Measurements from ENCODE around the gene CROCC2. TPM values are rescaled to one million over a fixed set of nuclear protein-coding genes. Genes with fewer than 3 reads are reported as not detected.

The CROCC2 gene
- total RNA-seq, 4 donors from 2014 or later, result 0.07 TPM; not detected in 3

DNA sequence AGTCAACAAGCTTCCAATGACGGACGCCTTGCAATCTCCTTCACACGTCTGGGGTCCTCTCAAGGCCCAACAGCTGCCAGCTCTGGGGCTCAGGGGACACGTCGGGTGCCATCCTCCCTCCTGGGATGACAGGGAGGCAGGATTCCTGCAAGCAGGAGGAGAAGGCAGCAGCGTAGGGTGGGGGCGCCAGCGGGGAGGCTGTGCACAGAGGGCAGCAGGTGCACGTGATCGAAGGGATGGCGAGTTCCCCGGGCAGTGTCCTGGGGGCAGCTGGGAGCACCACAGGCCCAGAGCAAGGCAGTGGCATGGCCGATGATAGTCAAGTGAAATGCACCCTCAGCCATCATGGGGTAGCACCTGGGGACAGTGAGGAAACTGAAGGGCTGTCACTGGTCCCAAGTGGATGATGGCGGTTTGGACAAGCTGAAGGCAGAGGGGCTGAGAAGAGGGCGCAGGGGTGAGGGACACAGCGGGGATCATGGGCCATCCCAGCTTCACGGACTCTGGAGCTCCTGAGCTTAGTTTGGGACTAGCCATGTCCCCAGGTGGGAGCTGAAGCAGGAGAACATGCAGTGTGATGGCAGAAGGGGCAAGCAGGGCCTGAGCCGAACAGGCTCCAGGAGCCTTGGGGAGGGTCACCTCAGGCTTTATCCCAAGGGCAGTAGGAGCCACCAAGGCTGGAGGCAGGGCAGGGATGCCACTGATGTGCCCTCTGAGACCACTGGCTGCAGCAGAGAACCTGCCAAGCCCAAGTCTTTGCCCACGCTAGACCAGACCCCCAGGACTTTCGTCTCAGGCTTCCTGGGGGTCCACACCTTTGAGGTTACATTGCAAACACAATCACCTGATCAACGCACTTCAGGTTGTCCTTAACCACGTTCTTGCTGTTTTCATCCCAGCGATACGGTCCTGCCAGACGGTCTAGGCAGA, 76.0 kb downstream of the CROCC2 start:
- intact Hi-C loops (cut with DNase I; ENCODE audit: low total_unique reads), result no loop called here
- no peak for TF ChIP-seq POLR2A (IDR thresholded peaks at IDR 0.05)
- TF ChIP-seq, protein P1, sequence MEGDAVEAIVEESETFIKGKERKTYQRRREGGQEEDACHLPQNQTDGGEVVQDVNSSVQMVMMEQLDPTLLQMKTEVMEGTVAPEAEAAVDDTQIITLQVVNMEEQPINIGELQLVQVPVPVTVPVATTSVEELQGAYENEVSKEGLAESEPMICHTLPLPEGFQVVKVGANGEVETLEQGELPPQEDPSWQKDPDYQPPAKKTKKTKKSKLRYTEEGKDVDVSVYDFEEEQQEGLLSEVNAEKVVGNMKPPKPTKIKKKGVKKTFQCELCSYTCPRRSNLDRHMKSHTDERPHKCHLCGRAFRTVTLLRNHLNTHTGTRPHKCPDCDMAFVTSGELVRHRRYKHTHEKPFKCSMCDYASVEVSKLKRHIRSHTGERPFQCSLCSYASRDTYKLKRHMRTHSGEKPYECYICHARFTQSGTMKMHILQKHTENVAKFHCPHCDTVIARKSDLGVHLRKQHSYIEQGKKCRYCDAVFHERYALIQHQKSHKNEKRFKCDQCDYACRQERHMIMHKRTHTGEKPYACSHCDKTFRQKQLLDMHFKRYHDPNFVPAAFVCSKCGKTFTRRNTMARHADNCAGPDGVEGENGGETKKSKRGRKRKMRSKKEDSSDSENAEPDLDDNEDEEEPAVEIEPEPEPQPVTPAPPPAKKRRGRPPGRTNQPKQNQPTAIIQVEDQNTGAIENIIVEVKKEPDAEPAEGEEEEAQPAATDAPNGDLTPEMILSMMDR (IDR thresholded peaks at IDR 0.05 in 4 of 5, conservative IDR thresholded peaks at IDR 0.05 in 1 of 5), result no peak
- Histone ChIP-seq H3K27ac (no peak overlapping the region), H3K36me3 (no peaks in the 10 kb centered on the region), H3K4me1 (peaks cover 0 to 5% of the 10 kb centered on the region in 2 donors), H3K4me3 (no peak overlapping the region), H3K27me3 (no peaks in the 10 kb centered on the region), H3K9me3 (no peaks in the 10 kb centered on the region)
- ATAC-seq (no peak), DNase-seq (peak; percentile 0 to 8)
- in situ Hi-C loops (cut with MboI; ENCODE audit: low sequenced_read_pairs in 4 of 4), result no loop called here

DNA sequence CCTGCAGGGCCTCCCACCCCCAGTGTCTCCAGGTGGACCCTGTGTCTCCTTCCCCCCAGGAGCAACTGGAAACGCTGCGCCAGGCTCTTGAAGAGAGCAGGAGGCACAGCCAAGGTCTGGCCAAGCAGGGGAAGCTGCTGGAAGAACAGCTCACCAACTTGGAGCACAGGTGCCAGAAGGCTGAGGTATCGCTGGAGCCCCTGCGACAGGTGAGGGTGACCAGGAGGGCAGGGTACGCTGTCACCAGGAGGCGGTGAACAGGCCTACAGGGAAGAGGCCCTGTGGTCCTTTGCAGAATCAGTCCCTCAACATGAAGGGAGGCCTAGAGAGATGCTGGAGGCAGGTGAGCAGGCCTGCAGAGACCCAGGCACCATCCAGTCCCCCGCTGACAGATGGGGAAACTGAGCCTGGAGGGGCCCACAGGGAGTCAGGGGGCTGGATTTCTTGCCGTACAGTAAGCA, 76.7 kb downstream of the CROCC2 start:
- Histone ChIP-seq H3K4me1 (peaks cover 6 to 12% of the 10 kb centered on the region in 2 donors), H3K9me3 (no peaks in the 10 kb centered on the region), H3K36me3 (no peaks in the 10 kb centered on the region), H3K4me3 (no peak overlapping the region), H3K27me3 (no peaks in the 10 kb centered on the region), H3K27ac (no peak overlapping the region)
- ATAC-seq (no peak), DNase-seq (peak; percentile 1 to 5)
- TF ChIP-seq POLR2A (IDR thresholded peaks at IDR 0.05), result no peak
- TF ChIP-seq, protein P1 (IDR thresholded peaks at IDR 0.05 in 4 of 5, conservative IDR thresholded peaks at IDR 0.05 in 1 of 5), result no peak
- intact Hi-C loops (cut with DNase I; ENCODE audit: low total_unique reads), result no loop called here
- in situ Hi-C loops (cut with MboI; ENCODE audit: low sequenced_read_pairs in 4 of 4), result no loop called here

- Histone ChIP-seq H3K9me3 (no peaks in the 10 kb centered on the region), H3K27me3 (no peaks in the 10 kb centered on the region), H3K27ac (no peak overlapping the region), H3K36me3 (no peaks in the 10 kb centered on the region), H3K4me1 (peaks cover 7 to 16% of the 10 kb centered on the region in 2 donors), H3K4me3 (no peak overlapping the region)
- TF ChIP-seq, protein P1 (IDR thresholded peaks at IDR 0.05 in 4 of 5, conservative IDR thresholded peaks at IDR 0.05 in 1 of 5), result peak in 3 of 5 experiments; percentile 13 to 23 (median 16)
- no peak for TF ChIP-seq POLR2A (IDR thresholded peaks at IDR 0.05)
- intact Hi-C loops (cut with DNase I; ENCODE audit: low total_unique reads) (no loop called here), in situ Hi-C loops (cut with MboI; ENCODE audit: low sequenced_read_pairs in 4 of 4) (no loop called here)
- DNase-seq, result peak; percentile 1 to 8
- no peak for ATAC-seq
These were observed 77.3 kb downstream of the CROCC2 start for GRCh38 chr2:240983361-240983995.

DNA sequence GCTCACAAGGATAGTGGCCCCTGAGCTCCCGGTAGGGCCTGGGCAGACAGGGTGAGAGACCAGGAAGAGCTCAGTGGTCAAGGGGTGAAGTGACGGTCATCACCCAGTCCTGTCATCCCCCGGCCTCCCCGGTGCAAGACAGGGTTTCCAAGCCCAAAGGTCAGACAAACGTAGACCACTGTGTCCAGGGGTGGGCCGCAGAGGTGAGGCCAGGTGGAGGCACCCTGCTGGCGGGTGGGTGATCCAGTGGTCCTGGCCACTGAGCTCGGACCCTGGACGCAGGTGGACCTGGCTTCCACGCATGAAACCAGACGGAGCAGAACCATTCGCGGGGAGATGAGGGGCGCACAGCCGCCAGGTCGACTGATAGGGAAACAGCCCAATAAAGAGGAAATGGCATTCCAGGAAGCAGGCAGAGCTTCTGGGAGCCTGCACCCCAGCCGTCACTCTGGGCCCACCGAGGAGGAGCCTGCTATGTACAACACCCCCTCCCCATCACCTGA, 77.9 kb downstream of the CROCC2 start:
- H3K4me1 ChIP-seq, result peaks cover 7 to 16% of the 10 kb centered on the region in 2 donors
- no peak overlapping the region for H3K27ac ChIP-seq
- in situ Hi-C loops (cut with MboI; ENCODE audit: low sequenced_read_pairs in 4 of 4) (no loop called here), intact Hi-C loops (cut with DNase I; ENCODE audit: low total_unique reads) (no loop called here)
- H3K27me3 ChIP-seq, result no peaks in the 10 kb centered on the region
- no peak for ATAC-seq
- H3K4me3 ChIP-seq, result no peak overlapping the region
- no peaks in the 10 kb centered on the region for H3K9me3 ChIP-seq
- H3K36me3 ChIP-seq, result no peaks in the 10 kb centered on the region
- peak; percentile 2 to 11 for DNase-seq
- TF ChIP-seq, protein P1 (IDR thresholded peaks at IDR 0.05 in 4 of 5, conservative IDR thresholded peaks at IDR 0.05 in 1 of 5), result no peak
- TF ChIP-seq POLR2A (IDR thresholded peaks at IDR 0.05), result no peak
